Glutamatergic neuron (in vitro differentiated cells): Measurements from ENCODE around the gene NFU1. TPM values are rescaled to one million over a fixed set of nuclear protein-coding genes. Genes with fewer than 3 reads are reported as not detected.

ENCODE experiments used
- DNase-seq: peaks from one replicate; pipeline ENCODE4 v3.0.0; 2022
- H3K27ac Mint-ChIP-seq: one replicate; pipeline ENCODE4 v1.8.0; 2020; ENCODE audit warnings: mild to moderate bottlenecking, mixed read lengths, inconsistent platforms; ENCODE audit not compliant: unreplicated experiment
- H3K27me3 Mint-ChIP-seq: one replicate; pipeline ENCODE4 v1.8.0; 2020; ENCODE audit warnings: mild to moderate bottlenecking, moderate library complexity, mixed read lengths, inconsistent platforms; ENCODE audit not compliant: unreplicated experiment
- H3K36me3 Mint-ChIP-seq: one replicate; pipeline ENCODE4 v1.8.0; 2020; ENCODE audit warnings: mild to moderate bottlenecking, mixed read lengths, inconsistent platforms; ENCODE audit not compliant: unreplicated experiment
- H3K4me1 Mint-ChIP-seq: one replicate; pipeline ENCODE4 v1.8.0; 2020; ENCODE audit warnings: mild to moderate bottlenecking, low read depth, mixed read lengths, inconsistent platforms; ENCODE audit not compliant: unreplicated experiment
- H3K4me3 Mint-ChIP-seq: one replicate; pipeline ENCODE4 v1.8.0; 2020; ENCODE audit warnings: mild to moderate bottlenecking, mixed read lengths, inconsistent platforms; ENCODE audit not compliant: unreplicated experiment
- H3K9me3 Mint-ChIP-seq: one replicate; pipeline ENCODE4 v1.8.0; 2020; ENCODE audit warnings: mild to moderate bottlenecking, moderate library complexity, mixed read lengths, inconsistent platforms; ENCODE audit not compliant: unreplicated experiment
- long read RNA-seq: library from polyadenylated mRNA; unstranded; transcript quantifications from one replicate; pipeline ENCODE4 v2.0.0, GENCODE V29; 2020; ENCODE audit not compliant: unreplicated experiment
- total RNA-seq: library from RNA; stranded (reverse); fragmentation: NEBNext Ultra II Directional; extraction: Animal tissue kit (Norgen Biotek cat#: 25700); gene quantifications from one replicate; pipeline ENCODE4 v1.2.1, GENCODE V29; 2021; ENCODE audit not compliant: unreplicated experiment
- TF ChIP-seq, protein P1 (sequence below): fragments of 200-600 bp; sonication (generic); IDR thresholded peaks from one replicate; pipeline ENCODE4 v1.5.0; 2021; ENCODE audit not compliant: partially characterized antibody, unreplicated experiment

The NFU1 gene
- total RNA-seq = 40.0 TPM
- long read RNA-seq, transcript NFU1-203 (8 exons, 1,467 nt) = major isoform, 6 of 7 reads
- long read RNA-seq, partial matches to known transcripts = 0 of 7 reads
- long read RNA-seq, other reads (novel, unspliced or antisense) = 0 of 7 reads

- H3K4me3 Mint-ChIP-seq = peak within 1 kb of the TSS; percentile 84
These were observed at the start of gene NFU1 for GRCh38 chr2:69436938-69437750. Gene NFU1, minus strand, starts transcription at chr2:69437435. Its CDS starts 13 bp downstream, at chr2:69437422.

GRCh38 chr2:69483696-69484095 lies 46.5 kb upstream of the NFU1 start:
- no peak overlapping the region for H3K4me3 Mint-ChIP-seq
- no peak for DNase-seq
- TF ChIP-seq, protein P1, sequence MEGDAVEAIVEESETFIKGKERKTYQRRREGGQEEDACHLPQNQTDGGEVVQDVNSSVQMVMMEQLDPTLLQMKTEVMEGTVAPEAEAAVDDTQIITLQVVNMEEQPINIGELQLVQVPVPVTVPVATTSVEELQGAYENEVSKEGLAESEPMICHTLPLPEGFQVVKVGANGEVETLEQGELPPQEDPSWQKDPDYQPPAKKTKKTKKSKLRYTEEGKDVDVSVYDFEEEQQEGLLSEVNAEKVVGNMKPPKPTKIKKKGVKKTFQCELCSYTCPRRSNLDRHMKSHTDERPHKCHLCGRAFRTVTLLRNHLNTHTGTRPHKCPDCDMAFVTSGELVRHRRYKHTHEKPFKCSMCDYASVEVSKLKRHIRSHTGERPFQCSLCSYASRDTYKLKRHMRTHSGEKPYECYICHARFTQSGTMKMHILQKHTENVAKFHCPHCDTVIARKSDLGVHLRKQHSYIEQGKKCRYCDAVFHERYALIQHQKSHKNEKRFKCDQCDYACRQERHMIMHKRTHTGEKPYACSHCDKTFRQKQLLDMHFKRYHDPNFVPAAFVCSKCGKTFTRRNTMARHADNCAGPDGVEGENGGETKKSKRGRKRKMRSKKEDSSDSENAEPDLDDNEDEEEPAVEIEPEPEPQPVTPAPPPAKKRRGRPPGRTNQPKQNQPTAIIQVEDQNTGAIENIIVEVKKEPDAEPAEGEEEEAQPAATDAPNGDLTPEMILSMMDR = no peak
- H3K27me3 Mint-ChIP-seq = no peaks in the 10 kb centered on the region
- H3K4me1 Mint-ChIP-seq = no peaks in the 10 kb centered on the region
- H3K27ac Mint-ChIP-seq = no peak overlapping the region
- no peaks in the 10 kb centered on the region for H3K9me3 Mint-ChIP-seq
- no peaks in the 10 kb centered on the region for H3K36me3 Mint-ChIP-seq

More at GRCh38 chr2:69436938-69437750, at the start of gene NFU1:
- peaks cover 10% of the 10 kb centered on the region for H3K27me3 Mint-ChIP-seq
- peak; percentile 97 for DNase-seq
- TF ChIP-seq, protein P1 = peak; percentile 85
- peaks cover 7% of the 10 kb centered on the region for H3K4me1 Mint-ChIP-seq
- peaks cover 7% of the 10 kb centered on the region for H3K9me3 Mint-ChIP-seq
- peak within 1 kb of the TSS; percentile 97 for H3K27ac Mint-ChIP-seq
- H3K36me3 Mint-ChIP-seq = no peaks in the 10 kb centered on the region

DNA sequence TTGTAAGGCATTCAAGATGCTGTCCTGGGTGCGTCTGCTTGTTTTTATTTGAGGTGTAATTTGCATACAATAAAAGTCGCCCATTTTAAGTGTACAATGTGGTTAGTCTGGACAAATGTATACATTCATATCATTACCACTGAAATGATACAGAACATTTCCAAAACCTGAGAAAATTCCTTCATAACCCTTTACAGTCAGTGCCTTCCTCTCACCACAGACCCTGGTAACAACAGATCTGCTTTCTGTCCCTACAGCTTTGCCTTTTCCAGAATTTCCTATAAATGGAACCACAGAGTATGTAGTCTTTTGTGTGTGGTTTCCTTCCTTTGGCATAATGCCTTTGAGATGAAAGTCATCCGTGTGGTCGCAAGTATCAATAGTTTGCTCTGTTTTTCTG lies 45.8 kb upstream of the NFU1 start:
- no peak for DNase-seq
- no peak overlapping the region for H3K4me3 Mint-ChIP-seq
- no peaks in the 10 kb centered on the region for H3K4me1 Mint-ChIP-seq
- no peaks in the 10 kb centered on the region for H3K36me3 Mint-ChIP-seq
- H3K27ac Mint-ChIP-seq = no peak overlapping the region
- H3K9me3 Mint-ChIP-seq = no peaks in the 10 kb centered on the region
- H3K27me3 Mint-ChIP-seq = no peaks in the 10 kb centered on the region
- TF ChIP-seq, protein P1 = no peak

- H3K4me3 Mint-ChIP-seq = no peak overlapping the region
- no peaks in the 10 kb centered on the region for H3K9me3 Mint-ChIP-seq
- no peak for DNase-seq
- H3K36me3 Mint-ChIP-seq = no peaks in the 10 kb centered on the region
- H3K27me3 Mint-ChIP-seq = no peaks in the 10 kb centered on the region
- TF ChIP-seq, protein P1 = no peak
- H3K27ac Mint-ChIP-seq = no peak overlapping the region
- no peaks in the 10 kb centered on the region for H3K4me1 Mint-ChIP-seq
These were observed 45.2 kb upstream of the NFU1 start for GRCh38 chr2:69482471-69482870.

DNA sequence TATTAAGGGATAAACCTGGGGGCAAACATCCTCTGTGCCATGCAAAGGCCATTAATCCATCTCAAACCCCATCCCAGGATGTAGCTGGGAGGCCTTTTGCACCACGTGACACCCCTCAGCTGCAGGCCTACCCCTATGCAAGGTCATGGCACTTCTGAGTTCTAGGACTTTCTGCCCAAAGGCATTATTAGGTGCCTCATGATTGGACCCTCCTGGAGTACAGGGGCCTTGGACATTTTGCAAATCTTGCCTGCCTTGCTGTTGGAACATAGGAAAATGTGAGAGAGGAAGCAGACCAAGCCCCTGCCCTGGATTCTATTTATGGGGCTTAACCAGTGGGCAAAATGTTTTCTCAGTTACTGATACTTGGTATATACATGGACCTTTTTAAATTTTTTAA lies 44.2 kb upstream of the NFU1 start:
- DNase-seq = no peak
- Mint-ChIP-seq H3K27ac (no peak overlapping the region), H3K36me3 (no peaks in the 10 kb centered on the region), H3K27me3 (no peaks in the 10 kb centered on the region), H3K4me3 (no peak overlapping the region), H3K4me1 (no peaks in the 10 kb centered on the region), H3K9me3 (no peaks in the 10 kb centered on the region)
- TF ChIP-seq, protein P1 = no peak
